GM12864 (cell line): ENCODE results near the gene MROH7.

Experiments used
- DNase-seq: peaks from one replicate; pipeline ENCODE4 v3.0.0-alpha.2; 2011; ENCODE audit warnings: low read depth
- H3K4me3 ChIP-seq: 2 replicates; pipeline ENCODE4 v1.5.1; 2011; ENCODE audit warnings: mild to moderate bottlenecking, low read depth, low read length, control low read depth
- TF ChIP-seq, protein P1 (sequence below): IDR thresholded peaks from 2 replicates; pipeline ENCODE4 v1.5.1; 2011; ENCODE audit warnings: low read depth, mild to moderate bottlenecking, moderate library complexity, low read length, control low read depth, inconsistent platforms; ENCODE audit errors: missing control alignments

Gene MROH7

DNA sequence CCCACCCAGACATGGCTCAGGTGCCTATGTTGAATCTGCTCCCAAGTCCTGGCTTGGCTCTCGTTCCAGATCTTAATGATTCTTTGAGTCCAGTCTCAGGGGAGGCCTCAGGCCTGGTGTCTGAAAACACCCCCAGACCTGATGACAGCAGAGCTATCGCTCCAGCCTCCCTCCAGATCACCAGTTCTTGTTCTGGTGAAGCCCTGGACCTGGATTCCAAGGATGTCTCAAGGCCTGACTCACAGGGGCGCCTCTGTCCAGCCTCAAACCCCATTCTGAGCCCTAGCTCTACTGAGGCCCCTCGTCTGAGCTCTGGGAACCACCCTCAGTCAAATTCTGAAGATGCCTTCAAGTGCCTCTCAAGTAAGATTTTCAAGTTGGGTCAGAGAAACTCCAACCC lies 11.4 kb downstream of the MROH7 start:
- H3K4me3 ChIP-seq, result no peak overlapping the region
- TF ChIP-seq, protein P1, sequence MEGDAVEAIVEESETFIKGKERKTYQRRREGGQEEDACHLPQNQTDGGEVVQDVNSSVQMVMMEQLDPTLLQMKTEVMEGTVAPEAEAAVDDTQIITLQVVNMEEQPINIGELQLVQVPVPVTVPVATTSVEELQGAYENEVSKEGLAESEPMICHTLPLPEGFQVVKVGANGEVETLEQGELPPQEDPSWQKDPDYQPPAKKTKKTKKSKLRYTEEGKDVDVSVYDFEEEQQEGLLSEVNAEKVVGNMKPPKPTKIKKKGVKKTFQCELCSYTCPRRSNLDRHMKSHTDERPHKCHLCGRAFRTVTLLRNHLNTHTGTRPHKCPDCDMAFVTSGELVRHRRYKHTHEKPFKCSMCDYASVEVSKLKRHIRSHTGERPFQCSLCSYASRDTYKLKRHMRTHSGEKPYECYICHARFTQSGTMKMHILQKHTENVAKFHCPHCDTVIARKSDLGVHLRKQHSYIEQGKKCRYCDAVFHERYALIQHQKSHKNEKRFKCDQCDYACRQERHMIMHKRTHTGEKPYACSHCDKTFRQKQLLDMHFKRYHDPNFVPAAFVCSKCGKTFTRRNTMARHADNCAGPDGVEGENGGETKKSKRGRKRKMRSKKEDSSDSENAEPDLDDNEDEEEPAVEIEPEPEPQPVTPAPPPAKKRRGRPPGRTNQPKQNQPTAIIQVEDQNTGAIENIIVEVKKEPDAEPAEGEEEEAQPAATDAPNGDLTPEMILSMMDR, result no peak
- no peak for DNase-seq

DNA sequence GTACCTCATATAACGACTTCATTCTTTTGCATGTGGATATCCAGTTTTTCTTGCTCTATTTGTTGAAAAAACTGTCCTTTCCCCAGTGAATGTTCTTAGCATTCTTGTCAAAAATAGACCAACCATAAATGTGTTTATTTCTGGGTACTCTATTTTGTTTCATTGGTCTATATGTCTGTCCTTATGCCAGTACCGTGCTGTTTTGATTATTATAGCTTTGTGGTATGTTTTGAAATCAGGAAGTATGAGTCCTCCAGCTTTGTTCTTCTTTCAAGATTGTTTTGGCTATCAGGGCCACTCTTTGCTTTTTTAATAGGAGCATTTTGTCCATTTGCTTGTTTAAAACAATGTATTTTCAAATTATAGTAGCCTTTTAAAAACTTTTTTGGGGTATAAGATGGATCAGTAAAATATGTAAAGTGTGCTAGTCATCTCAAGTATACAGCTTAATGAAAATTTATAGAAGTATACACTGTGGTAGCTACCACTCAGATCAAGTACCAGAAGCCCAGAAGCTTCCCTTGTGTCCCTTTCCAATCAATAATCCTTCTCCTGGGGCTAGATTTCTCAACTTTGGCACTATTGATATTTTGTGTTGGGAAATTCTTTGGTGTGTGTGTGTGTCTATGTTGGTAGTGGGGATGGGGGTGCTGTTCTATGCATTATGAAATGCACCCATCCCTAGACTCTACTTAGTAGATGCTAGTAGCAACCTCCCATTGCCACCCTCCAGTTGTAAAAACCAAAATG lies 16.8 kb downstream of the MROH7 start:
- DNase-seq, result no peak
- TF ChIP-seq, protein P1, result no peak

GRCh38 chr1:54663725-54664124 lies 22.1 kb downstream of the MROH7 start:
- TF ChIP-seq, protein P1, result no peak
- no peak for DNase-seq
- H3K4me3 ChIP-seq, result no peak overlapping the region

More for the DNA sequence above, 16.8 kb downstream of the MROH7 start:
- no peak overlapping the region for H3K4me3 ChIP-seq

DNA sequence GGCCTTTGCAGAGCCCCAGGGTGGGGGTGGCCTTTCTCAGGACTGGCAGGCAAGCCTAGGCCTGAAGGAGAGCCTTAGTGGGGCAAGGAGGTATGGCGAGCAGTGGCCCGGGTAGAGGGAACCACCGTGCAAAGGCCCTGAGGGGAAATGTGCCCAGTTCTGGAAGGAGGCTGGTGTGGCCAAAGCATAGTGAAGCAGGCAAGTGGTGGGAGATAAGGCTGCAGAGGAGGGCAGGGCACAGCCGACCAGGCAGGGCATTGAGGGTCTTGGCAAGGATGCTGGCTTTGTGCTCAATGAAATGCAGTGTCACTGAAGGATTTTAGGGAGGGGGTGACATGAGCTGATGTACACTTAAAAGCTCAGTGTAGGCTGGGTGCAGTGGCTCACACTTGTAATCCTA lies 22.8 kb downstream of the MROH7 start:
- TF ChIP-seq, protein P1, result no peak
- H3K4me3 ChIP-seq, result no peak overlapping the region
- no peak for DNase-seq

DNA sequence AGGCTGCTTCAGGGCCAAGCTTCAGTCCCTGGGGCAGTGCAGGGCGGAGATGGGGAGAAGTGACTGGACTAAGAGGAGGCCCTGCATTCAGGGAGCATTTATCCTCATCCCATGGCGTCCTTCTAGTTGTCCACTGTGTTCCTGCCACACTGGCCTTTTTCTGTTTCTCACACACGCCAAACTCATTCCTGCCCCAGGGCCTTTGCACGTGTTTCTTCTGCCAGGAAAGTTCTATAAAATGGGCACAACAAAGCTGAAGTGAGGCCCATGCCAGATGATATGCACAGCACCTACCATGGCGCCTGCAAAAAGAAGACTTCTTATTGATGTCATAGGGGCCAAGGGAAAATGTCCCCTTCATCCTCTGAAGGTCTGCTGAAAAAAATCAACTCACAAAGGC lies 24.3 kb downstream of the MROH7 start:
- DNase-seq, result no peak
- TF ChIP-seq, protein P1, result no peak
- no peak overlapping the region for H3K4me3 ChIP-seq

- no peak overlapping the region for H3K4me3 ChIP-seq
- TF ChIP-seq, protein P1, result no peak
- no peak for DNase-seq
These were observed 24.7 kb downstream of the MROH7 start for GRCh38 chr1:54666333-54666732.

DNA sequence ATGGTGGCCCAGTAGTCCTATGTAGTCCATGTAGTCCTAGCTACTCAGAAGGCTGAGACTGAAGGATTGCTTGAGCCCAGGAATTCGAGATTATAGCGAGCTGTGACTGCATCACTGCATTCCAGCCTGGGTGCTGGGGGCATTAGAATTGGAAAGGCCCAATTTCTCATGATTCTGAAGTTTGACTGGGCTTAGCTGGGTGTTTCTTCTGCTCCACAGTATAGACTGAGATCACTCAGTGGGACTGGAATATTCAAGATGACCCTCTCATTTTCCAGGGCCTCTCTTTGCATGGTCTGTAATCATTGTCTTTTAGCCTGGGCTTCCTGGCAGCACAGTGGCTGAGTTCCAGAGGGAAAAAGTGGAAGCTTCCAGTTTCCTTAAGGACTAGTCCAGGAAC lies 26.2 kb downstream of the MROH7 start:
- H3K4me3 ChIP-seq, result no peak overlapping the region
- DNase-seq, result no peak
- TF ChIP-seq, protein P1, result no peak
